ENCODE results near the gene OTUD7B.

DNA sequence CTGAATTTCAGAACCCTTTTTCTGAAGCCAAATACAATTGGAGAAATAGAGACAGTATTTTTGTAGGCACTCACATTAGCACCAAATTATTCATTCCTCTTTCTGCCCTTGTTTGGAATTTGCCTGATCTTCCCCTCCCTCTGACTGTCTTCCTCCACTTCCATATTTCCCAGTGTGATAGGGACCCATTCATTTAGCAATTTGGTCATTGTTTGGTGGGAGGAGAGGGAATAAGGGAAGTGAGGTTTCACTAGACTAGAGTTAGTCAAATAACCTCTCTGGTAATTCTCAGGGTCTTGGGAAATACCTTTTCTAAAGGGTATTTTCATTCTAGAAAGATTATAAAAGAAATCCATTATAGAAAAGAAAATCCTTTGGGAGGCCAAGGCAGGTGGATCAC is 42.9 kb downstream of the OTUD7B start:
- TF ChIP-seq ZSCAN18 (tag by site-specific recombination; IDR thresholded peaks at IDR 0.05) (no peak), ZNF112 (tag by site-specific recombination; IDR thresholded peaks at IDR 0.05) (no peak), ZNF449 (tag by site-specific recombination; IDR thresholded peaks at IDR 0.05) (no peak), ZNF157 (tag by site-specific recombination; IDR thresholded peaks at IDR 0.05) (no peak), ZNF837 (tag by site-specific recombination; IDR thresholded peaks at IDR 0.05) (no peak), ZNF561 (tag by site-specific recombination; IDR thresholded peaks at IDR 0.05; ENCODE audit: borderline replicate concordance) (no peak)
- TF ChIP-seq, protein P1, sequence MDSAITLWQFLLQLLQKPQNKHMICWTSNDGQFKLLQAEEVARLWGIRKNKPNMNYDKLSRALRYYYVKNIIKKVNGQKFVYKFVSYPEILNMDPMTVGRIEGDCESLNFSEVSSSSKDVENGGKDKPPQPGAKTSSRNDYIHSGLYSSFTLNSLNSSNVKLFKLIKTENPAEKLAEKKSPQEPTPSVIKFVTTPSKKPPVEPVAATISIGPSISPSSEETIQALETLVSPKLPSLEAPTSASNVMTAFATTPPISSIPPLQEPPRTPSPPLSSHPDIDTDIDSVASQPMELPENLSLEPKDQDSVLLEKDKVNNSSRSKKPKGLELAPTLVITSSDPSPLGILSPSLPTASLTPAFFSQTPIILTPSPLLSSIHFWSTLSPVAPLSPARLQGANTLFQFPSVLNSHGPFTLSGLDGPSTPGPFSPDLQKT (IDR thresholded peaks at IDR 0.05; ENCODE audit: borderline replicate concordance, low read depth, low read length) = no peak
- TF ChIP-seq, protein P2, sequence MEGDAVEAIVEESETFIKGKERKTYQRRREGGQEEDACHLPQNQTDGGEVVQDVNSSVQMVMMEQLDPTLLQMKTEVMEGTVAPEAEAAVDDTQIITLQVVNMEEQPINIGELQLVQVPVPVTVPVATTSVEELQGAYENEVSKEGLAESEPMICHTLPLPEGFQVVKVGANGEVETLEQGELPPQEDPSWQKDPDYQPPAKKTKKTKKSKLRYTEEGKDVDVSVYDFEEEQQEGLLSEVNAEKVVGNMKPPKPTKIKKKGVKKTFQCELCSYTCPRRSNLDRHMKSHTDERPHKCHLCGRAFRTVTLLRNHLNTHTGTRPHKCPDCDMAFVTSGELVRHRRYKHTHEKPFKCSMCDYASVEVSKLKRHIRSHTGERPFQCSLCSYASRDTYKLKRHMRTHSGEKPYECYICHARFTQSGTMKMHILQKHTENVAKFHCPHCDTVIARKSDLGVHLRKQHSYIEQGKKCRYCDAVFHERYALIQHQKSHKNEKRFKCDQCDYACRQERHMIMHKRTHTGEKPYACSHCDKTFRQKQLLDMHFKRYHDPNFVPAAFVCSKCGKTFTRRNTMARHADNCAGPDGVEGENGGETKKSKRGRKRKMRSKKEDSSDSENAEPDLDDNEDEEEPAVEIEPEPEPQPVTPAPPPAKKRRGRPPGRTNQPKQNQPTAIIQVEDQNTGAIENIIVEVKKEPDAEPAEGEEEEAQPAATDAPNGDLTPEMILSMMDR (tag by site-specific recombination; IDR thresholded peaks at IDR 0.05) = no peak
